Dedifferentiated amniotic fluid mesenchymal stem cell (primary cell): ENCODE results near the gene CALML6.
"Not testable (repeated sequence)": the region's sequence is repeated elsewhere in the genome, so short reads cannot be mapped to it uniquely, and the experiment has no call there.

Experiments used
- DNase-seq: peaks from one replicate; pipeline ENCODE4 v3.0.0-alpha.2; 2016; ENCODE audit errors: extremely low spot score

The CALML6 gene

GRCh38 chr1:1925437-1926345 lies 10.6 kb downstream of the CALML6 start:
- no peak for DNase-seq

- no peak for DNase-seq
These were observed 11.3 kb downstream of the CALML6 start for GRCh38 chr1:1926346-1926811.

- DNase-seq: no peak
These were observed 12.0 kb downstream of the CALML6 start for GRCh38 chr1:1926886-1927660.

- no peak for DNase-seq
These were observed 12.7 kb downstream of the CALML6 start for GRCh38 chr1:1927751-1928150.

- DNase-seq: no peak
These were observed 13.4 kb downstream of the CALML6 start for GRCh38 chr1:1928231-1929101.

- DNase-seq: no peak
These were observed 14.1 kb downstream of the CALML6 start for GRCh38 chr1:1929102-1929638.

- no peak for DNase-seq
These were observed 14.8 kb downstream of the CALML6 start for GRCh38 chr1:1929639-1930545.

- not testable (repeated sequence) for DNase-seq
These were observed 19.8 kb downstream of the CALML6 start for GRCh38 chr1:1934848-1935247.

- DNase-seq: no peak
These were observed 22.0 kb downstream of the CALML6 start for GRCh38 chr1:1937061-1937460.

- no peak for DNase-seq
These were observed 22.7 kb downstream of the CALML6 start for GRCh38 chr1:1937549-1938275.

- DNase-seq: no peak
These were observed 23.2 kb downstream of the CALML6 start for GRCh38 chr1:1938276-1938573.

- no peak for DNase-seq
These were observed 23.7 kb downstream of the CALML6 start for GRCh38 chr1:1938613-1939295.

- no peak for DNase-seq
These were observed 24.4 kb downstream of the CALML6 start for GRCh38 chr1:1939296-1940122.

- no peak for DNase-seq
These were observed 25.0 kb downstream of the CALML6 start for GRCh38 chr1:1940123-1940425.

- DNase-seq: no peak
These were observed 26.3 kb downstream of the CALML6 start for GRCh38 chr1:1941211-1941841.

GRCh38 chr1:1941868-1942752 lies 27.1 kb downstream of the CALML6 start:
- no peak for DNase-seq
